ENCODE measurements around the gene KIF6.

- TF ChIP-seq POLR2A (IDR thresholded peaks at IDR 0.05), result no peak
- no peak for TF ChIP-seq CTCF (IDR thresholded peaks at IDR 0.05 in 4 of 5, conservative IDR thresholded peaks at IDR 0.05 in 1 of 5)
Observed at GRCh38 chr6:39401376-39401775, 323.8 kb downstream of the KIF6 start.

Data from gastrocnemius medialis (tissue), 4 donors.